Hematopoietic multipotent progenitor cell treated with erythropoietin and hydrocortisone succinate and interleukin-3 and kit ligand, for 15 days (in vitro differentiated cells): ENCODE results near the gene CNPY3.
A peak's percentile ranks its signal among the peaks of the same experiment; 100 is the strongest.
"Not testable (repeated sequence)": the region's sequence is repeated elsewhere in the genome, so short reads cannot be mapped to it uniquely, and the experiment has no call there.

Experiments used
- DNase-seq: peaks from one replicate; pipeline ENCODE4 v3.0.0-alpha.2; 2015; ENCODE audit warnings: low spot score

Gene CNPY3

DNA sequence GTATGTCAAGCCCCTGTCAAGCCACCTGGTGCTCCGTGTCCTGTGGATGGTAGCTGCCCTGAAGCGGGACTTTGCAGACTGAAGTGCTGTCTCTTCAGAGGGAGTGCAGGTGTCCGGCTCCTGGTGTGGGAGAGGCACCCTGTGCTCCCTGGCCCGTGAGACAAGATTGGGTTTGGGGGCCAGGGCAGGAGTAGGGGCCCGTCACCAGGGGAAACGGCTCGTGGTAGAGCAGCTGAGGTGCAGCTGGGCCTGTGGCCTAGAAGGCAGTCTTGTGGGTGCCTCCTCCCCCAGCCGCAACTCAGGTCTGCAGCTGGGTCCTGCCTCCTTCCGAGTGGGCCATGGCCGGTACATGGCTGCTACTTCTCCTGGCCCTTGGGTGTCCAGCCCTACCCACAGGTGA is 13.5 kb upstream of the CNPY3 start, which contains the start of gene PTCRA:
Gene PTCRA (plus strand): TSS at position 322 of the 400 bp plus-strand sequence. CDS start 17 bp downstream, at position 339.
- DNase-seq: no peak

DNA sequence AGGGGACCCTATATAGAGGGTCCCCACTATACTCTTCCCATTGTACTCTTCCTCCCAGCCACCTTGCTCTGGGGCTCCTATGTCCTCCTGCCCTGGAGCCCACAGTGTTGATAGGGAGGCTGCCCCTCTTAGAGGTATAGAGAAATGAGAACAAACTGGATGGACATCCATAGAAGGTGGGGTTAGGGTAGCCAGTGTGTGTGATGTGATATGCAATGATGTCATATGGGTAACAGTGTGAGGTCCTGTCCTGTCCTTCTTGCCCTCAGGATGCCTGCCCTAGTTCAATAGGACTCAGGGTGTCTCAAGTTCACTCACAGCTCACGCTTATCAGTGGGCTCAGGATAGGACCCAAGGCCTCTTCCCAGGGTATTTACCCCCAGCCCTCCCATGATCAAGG is 13.0 kb upstream of the CNPY3 start:
- DNase-seq: no peak

DNA sequence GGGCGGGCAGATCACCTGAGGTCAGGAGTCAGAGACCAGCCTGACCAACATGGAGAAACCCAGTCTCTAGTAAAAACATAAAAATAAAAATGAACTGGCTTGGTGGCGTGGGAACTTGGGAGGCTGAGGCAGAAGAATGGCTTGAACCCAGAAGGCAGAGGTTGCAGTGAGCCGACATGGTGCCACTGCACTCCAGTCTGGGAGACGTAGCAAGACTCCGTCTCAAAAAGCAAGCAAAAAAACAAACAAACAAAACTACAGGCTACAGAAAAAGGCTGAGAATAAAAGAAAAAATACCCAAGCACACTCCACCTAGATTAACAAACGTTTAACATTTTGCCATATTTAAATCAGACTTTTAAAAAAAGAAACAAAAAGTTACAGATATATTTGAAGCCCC is 7.5 kb upstream of the CNPY3 start:
- no peak for DNase-seq

DNA sequence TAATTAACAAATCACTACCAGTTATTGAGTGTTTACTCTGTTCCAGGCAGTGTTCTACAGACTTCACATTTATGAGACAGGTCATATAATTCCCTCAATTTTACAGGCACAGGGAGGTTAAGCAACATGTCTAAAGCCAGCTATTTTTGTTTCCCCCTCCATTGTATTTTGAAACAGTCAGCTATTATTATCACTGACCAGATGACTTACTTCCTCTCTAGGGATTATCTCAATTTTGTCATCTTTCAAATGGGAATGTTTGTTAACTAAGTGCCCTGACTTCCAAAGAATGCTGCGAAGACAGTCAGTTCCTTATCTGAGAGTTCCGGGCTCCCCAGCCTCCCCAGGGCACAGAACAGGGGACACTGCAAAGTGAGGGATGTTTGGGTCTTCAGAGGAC is 5.6 kb upstream of the CNPY3 start:
- DNase-seq: no peak

DNA sequence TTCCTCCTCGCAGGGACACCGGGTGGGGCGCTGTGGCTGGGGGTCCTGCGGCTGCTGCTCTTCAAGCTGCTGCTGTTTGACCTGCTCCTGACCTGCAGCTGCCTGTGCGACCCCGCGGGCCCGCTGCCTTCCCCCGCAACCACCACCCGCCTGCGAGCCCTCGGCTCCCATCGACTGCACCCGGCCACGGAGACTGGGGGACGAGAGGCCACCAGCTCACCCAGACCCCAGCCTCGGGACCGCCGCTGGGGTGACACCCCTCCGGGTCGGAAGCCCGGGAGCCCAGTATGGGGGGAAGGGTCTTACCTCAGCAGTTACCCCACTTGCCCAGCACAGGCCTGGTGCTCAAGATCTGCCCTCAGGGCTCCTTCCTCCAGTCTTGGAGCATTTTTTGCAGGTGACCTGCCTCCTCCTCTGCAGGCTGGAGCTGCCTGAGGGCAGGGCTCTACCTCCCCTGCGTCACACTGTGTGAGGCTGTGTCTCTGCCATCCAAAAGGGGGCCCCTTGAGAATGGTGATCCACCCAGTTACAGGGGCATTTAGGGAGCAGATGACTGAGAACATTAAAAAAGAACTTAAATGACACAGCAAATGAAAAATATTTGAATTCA is 3.9 kb upstream of the CNPY3 start:
- no peak for DNase-seq

DNA sequence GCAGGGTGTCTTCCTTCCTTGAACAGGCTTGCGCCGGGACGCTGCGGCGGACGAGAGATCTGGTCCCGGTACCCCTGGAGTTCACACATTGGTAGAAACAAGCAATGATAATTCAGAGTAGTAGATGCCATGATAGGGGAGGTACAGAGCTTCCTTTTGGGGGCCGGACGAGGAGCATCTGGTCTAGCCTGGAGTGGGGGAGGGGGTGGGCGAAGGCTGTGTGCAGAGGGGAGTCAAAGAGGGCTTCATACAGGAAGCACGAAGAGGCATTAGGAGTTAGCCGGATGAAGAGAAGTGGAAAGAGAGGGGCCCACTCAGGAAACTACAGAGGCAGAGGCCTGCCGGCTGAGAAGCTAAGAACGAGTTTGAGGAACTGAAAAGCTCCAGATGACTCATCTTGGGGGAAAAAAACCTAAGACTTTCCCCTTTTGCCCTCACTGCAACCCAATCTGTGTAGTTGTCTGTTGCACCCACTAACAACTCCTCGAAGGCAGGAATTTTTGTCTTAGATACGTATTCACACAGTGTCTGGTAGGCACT is 611 bp downstream of the CNPY3 start:
- DNase-seq: peak; percentile 22

DNA sequence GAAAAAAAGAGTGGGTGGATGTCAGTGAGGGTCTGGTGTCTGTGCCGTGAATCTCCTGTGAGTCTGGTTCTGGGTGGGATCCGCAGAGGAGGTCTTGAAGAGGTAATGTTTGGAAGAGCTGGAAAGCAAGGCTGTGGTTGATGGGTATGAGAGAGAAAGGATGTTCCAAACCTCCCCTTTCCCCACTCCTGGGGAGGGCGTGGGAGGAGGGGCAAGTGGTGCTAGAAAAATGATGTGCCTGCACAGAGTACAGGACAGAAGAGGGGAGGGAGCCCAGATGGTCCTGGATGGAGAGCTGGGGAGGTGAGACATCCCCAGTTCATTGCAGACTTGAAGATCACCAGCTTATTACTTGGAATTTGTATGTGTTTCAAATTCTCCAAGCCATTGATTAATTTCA is 3.1 kb downstream of the CNPY3 start:
- no peak for DNase-seq

DNA sequence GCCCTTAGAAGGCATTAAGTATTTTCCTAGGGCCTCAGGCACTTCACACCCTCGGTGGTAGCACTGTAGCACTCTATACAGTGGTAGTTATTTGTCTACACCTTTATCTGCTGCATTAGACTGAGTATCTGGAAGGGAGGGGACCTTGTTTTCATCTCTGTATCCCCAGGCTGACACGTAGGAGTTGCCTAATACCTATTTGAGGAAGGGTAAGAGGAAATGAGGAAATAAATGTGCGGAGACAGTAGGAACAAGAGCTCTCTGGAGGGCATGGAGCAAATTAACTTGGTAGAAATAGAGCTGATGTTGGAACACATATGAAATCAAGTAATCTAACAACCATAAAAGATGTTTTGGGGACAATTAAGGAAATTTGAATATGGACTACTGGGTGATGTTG is 3.9 kb downstream of the CNPY3 start:
- no peak for DNase-seq

DNA sequence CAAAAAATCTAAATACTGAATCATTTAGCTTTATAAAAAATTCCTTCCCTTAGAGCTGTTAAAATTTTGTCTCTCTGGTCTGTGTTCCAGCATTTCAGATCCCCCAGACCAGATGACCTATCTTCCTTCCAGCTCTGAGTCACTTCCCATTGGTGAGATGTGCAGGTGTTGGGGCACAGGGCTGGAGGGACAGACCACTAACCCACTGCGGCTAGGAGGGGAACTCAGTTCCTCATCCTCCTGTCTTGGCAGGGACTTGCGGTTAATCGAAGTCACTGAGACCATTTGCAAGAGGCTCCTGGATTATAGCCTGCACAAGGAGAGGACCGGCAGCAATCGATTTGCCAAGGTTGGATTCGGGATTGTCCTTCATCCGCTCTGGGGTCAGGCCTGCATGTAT is 6.0 kb downstream of the CNPY3 start:
- DNase-seq: no peak

DNA sequence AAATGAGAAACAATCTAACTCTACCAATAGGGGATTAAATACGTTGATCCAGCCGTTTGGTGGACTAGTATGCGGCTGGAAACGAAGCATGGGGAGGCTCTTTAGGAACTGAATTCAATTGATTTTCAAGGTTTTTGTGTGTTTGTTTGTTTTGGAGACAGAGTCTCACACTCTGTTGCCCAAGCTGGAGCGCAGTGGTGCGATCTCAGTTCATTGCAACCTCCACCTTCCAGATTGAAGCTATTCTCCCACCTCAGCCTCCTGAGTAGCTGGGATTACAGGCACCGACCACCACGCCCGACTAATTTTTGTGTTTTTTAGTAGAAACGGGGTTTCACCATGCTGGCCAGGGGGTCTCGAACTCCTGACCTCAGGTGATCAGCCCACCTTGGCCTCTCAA is 7.1 kb downstream of the CNPY3 start:
- no peak for DNase-seq

DNA sequence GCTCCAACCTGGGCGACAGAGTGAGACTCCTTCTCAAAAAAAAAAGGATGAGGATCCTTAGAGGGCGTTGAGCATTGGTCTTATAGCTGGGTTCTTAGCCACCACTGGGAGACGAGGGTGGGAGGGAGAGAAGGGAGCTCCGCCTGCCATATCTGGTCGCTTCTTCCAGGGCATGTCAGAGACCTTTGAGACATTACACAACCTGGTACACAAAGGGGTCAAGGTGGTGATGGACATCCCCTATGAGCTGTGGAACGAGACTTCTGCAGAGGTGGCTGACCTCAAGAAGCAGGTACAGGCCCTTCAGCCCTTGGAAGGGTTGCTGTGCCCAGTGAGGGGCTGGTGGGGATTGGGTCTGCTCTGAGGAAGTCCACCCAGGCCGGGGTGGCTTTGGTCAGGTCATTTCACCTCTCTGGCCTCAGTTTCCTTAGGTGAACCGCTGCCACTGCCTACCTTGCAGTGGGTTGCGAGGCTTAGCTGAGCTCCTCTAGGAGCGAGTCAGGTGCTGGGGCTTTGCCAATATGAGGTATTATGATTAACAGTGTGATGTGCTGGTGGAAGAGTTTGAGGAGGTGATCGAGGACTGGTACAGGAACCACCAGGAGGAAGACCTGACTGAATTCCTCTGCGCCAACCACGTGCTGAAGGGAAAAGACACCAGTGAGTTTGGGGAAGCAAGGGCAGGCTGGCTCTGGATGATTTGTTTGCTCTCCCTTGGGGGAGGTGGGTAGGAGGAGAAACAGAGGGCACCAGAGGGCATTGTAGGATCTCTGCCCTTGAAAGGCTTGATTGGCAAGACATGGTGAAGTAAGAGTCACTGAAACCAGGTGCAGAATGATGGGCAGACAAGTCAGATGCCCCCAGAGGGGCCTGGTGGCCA is 8.5 kb downstream of the CNPY3 start:
- no peak for DNase-seq

DNA sequence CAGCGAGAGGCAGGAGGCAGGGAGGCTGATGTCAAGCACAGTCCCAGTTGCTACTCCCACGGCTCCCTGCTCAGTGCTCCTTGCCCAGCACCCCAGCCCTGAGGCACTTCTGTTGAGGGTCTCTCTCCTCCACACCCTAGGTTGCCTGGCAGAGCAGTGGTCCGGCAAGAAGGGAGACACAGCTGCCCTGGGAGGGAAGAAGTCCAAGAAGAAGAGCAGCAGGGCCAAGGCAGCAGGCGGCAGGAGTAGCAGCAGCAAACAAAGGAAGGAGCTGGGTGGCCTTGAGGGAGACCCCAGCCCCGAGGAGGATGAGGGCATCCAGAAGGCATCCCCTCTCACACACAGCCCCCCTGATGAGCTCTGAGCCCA is 9.1 kb downstream of the CNPY3 start:
- no peak for DNase-seq

DNA sequence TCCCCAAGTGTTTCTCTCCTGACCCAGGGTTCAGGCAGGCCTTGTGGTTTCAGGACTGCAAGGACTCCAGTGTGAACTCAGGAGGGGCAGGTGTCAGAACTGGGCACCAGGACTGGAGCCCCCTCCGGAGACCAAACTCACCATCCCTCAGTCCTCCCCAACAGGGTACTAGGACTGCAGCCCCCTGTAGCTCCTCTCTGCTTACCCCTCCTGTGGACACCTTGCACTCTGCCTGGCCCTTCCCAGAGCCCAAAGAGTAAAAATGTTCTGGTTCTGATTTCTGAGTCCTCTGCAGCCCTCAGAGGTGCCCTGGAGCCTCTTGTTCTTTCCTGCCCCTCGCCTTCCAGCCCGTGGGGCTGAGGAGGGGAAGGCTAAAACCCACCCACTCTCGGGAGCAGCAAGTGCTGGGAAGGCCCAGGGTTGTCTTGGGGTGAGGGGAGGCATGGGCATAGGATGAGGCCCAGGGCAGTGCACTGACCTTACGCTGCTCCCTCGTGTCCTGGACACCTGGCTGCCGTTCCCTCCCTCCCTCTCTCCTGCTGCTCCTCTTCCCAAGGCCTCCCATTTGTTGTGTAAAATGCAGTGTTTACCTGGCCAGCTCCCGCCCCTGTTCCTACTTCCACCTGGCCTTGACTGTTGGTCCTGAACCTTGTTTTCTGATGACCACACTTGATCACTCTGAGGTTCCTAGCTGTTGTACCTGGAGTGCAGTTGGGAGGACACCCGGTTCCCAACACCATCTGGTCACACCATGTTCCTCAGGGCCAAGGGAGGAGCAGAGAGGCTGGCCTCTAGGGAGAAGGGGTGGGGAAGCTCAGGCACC is 9.9 kb downstream of the CNPY3 start:
- no peak for DNase-seq

DNA sequence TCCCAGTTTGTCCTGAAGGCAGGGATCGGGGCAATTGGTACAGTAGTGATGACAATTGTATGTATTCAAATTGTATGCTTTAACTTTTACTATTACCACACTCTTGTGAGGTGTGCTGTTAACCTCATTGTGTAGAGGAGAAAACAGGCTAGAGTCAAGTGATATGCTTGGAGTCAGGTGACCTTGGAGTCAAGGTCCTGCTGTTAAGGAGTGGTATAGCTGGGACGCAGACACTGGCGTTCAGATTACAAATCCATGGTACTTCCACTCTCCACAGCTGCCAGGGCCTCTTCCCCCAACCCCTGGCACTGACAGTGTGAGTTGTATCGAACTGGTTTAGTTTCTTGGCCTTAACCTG is 10.5 kb downstream of the CNPY3 start:
- DNase-seq: no peak

DNA sequence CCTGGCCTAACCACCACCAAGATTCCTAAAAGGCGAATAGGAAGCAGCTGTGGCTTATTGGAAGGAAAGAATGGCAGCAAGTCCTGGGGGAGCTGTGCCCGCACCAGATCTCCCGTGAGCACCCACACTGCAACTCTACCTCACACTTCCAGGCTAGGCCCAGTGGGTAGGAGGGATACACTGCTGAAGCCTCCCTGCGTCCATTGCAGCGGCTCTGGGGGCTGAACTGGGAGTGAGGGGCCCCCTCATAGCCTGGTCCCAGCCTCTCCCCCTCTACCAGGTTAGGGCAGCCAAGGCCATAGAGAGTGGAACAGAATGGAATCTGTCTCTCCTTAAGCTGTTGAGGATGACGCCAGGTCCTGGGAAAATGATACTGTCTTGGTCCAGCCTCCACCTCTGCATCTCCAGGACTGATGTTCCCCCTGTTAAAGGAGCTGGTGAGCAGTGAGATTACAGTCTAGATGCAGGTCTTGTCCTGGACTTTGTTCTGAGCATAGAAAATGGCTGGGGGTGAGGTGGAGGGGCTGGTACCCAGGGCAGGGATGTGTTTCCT is 11.3 kb downstream of the CNPY3 start:
- no peak for DNase-seq

DNA sequence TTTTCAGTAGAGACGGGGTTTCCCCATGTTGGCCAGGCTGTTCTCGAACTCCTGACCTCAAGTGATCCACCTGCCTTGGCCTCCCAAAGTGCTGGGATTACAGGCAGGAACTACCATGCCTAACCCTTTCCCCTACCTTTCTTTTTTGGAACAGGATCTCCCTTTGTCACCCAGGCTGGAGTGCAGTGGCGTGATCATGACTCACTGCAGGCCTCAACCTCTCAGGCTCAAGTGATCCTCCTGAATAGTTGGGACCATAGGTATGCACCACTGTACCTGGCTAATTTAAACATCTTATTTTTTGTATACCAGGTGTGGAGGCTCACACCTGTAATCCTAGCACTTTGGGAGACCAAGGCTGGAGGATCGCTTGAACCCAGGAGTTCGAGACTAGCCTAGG is 12.1 kb downstream of the CNPY3 start:
- not testable (repeated sequence) for DNase-seq

DNA sequence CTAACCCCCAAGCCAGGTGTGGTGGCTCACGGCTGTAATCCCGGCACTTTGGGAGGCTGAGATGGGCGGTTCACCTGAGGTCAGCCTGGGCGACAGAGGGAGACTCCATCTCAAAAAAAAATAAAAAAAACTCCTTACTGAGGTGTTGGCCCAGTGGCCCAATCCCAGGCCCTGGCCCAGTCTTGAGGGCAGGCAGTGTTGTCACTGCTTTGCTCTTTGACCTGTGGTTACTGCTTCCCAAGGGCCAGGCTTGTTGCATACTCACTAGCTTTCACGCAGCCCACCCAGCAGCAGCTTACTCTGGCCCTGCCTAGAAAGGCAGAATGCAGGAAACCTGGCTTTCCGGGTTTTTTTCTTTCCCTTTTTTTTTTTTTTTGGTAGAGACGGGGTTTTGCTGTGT is 13.2 kb downstream of the CNPY3 start:
- DNase-seq: no peak

DNA sequence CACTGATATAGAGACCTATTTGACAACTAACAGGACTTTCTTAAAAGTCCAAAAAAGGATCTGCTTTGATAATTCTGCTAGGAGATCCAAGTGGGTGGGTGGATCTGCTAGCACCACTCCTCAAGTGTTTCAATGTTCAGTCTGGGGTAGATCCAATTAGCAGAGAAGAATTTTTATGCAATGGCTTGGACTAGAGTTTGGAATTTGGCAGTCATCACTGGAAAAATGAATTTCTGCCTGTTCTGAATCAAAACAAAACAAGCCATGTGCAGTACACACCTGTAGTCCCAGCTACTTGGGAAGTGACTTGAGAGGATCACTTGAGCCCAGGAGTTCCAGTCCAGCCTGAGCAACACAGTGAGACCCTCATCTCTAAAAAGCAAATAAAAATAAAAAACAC is 18.7 kb downstream of the CNPY3 start:
- DNase-seq: no peak

DNA sequence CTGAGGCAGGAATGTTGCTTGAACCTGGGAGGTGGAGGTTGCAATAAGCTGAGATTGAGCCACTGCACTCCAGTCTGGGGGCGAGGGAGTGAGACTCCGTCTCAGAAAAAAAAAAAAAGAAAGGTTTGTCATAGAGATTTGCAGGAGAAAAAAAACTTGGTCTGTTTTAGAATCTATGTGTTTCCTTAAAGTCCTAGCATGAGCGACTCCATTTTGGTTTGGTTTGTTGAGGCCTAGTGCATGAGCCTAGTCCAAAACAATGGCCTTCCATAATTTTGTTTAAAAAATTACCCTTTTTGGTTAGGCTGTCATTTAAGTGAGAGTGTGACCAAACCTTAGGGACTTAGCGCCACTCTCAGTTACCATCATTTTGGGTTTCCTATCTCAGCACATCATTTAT is 23.1 kb downstream of the CNPY3 start:
- no peak for DNase-seq

DNA sequence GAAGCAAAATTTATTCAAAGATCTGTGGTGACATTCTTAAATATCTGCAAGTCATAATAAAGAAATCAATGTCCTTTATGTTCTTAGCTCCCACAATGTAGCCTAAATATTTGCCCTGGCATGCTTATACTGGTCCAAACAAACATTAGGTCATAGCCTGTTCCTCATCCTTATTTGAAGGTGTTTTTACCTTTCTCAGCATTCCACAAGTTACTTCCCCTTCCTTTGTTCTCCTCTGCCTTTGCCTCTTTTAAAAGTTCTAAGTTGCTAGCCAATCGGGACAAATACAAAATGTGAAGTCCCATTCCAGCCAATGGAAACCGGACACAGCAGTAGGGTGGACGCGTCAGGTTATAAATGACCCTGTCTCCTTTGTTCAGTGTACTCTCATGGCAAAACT is 25.1 kb downstream of the CNPY3 start:
- DNase-seq: not testable (repeated sequence)

DNA sequence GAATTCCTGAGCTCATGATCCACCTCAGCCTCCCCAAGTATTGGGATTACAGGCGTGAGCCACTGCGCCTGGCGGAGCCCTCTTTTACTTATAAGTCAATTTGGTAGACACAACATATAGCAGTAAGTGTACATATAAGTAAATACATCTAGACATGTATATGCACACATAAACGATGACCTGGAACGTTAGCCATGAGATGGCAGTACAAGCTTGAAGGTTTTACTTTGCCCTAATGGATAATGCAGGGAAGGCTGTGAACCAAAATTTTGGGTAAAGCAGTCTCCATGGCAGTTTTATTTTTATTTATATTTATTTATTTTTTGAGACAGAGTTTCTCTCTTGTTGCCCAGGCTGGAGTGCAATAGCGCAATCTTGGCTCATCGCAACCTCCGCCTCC is 28.8 kb downstream of the CNPY3 start:
- peak; percentile 20 for DNase-seq

DNA sequence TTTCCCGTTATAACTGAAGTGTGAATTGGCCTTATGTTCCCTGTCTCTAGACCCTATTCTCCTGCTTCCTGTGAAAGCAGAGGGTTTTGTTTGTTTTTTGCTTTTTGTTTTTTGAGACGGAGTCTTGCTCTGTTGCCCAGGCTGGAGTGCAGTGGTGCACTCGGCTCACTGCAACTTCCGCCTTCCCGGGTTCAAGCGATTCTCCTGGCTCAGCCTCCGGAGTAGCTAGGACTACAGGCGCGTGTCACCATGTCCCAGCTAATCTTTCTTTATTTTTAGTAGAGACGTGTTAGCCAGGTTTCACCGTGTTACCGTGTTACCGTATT is 30.6 kb downstream of the CNPY3 start:
- no peak for DNase-seq
